SW480 (cell line): ENCODE measurements around the gene ESYT2.

Experiments used
- DNase-seq: peaks from one replicate; pipeline ENCODE4 v3.0.0-alpha.2; 2016; ENCODE audit warnings: low spot score

ESYT2 gene

DNA sequence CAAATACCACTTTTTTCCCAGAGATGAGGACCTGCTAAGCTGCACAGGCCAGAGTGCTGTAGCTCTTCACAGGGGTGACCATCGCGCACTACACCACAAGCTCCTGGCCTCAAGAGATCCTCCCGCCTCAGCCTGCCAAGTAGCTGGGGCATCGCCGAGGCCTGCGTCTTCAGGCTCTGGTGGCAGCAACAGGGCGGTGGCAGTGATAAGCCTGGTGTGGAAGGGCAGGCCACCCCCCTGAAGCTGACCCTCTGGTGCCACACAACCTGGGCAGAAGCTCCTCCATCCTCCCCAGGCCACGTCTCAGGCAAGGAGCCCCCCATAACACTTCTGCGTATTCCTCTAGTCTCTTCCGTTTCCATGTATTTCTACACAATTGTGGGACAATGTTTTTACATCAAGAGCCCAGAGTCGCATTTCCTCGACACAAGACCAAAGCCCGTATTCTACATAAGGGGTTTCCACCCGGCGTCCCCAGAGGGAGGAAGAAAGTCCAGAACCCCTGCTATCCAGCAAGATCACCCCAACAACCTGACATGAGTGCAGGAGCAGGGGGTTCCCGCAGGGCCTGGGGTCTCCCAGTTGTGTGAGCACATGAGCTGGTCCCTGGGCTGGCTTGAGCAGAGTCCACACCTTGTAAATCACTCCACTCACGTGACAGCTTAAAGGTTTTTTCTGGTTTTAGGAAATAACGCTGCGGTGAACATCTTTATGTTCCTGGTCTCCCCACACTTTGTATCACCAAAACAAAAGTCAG lies 87.1 kb downstream of the ESYT2 start:
- DNase-seq, result no peak

DNA sequence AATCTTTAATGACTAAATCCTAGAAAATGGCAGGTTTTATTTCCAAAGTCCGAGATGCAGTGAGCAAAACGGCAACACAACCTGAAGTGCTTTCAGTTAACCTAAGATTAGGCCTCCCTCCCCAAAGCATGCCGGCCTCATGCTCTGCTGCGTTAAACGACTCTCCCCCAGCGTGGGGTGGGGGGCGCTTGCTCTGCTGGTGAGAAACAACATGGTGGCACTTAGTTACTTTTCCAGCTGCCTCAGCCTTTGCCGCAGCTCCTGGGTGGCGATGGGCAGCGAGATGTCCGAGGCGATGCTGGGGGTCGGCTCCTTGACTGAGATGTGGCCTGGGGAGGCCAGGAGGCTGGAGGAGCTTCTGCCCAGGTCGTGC lies 88.0 kb downstream of the ESYT2 start:
- DNase-seq, result no peak

DNA sequence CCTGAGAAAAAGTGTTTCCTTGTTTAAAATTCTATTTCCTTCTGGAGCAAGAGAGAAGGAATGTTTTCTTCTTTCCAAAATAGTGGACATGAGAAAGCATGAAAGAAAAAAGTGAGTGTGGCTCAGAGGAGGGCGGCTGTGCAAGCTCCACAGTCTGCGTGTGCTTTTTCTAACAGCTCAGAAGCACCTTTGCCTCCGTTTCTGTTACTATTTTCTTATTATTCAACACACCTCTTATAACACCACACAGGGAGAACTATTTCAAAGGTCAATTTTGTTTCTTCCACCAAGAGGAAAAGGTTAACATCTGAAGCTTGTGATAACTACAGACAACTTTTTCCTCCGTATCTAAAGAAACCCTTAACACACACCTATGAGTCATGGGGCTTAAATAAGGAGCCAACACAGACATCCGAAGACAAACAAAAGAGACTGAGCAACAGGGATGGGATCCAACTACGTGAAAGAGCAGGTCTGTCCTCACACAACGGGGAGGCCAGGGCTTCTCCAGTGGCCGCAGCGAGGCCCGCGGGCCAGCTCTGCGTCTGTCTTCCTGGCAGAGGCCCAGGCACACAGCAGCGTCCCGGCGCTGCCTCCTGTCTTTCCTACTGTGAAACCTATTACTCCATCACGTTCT lies 88.5 kb downstream of the ESYT2 start:
- no peak for DNase-seq

DNA sequence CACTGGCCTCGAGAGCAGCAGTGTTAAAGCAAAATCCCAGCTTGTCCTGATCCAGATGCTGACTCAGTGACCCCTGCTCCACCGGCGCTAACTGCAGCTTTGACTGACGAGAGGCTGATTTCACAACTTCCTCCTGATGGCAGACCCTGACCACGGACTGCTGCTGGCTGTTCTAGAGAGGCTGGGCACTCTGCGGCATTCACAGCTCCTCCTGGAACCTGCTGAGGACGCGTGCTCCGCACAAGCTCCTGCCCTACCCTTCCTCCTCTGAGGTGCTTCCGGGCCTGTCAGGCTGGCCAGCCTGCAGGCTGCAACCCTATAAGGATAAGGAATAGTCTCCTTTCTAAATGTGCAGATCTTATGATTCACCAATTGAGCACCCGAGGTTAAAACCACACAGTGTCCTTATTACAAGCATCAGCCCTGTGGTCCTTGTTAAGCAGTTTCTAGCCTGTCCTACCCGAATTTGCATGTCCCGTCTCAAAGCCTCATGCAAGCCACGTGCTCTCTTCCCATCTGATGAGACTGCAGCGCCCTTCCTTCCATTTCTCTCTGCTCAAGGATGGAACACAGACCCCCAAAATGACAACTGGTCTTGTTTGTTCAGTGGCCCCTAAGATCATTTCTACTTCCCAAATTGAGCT lies 89.2 kb downstream of the ESYT2 start:
- no peak for DNase-seq

DNA sequence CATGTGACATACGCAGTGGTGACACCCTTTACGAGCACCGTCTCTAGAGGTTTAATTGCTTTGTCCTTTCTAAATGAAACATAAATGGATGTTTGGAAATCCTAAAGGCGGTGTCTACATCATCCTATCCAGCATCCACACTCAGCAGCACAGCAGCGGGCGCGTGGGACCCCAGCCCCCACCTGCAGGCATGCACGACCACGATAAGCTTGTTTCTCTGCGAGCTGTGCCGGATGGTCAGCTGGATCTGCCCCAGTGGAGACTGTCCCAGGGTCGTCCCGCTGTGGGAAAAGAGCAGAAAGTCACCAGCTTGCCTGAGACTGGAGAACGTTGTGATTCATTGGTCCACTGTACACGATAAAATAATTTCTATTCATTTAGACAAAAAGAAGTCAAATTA lies 90.5 kb downstream of the ESYT2 start:
- DNase-seq, result no peak

DNA sequence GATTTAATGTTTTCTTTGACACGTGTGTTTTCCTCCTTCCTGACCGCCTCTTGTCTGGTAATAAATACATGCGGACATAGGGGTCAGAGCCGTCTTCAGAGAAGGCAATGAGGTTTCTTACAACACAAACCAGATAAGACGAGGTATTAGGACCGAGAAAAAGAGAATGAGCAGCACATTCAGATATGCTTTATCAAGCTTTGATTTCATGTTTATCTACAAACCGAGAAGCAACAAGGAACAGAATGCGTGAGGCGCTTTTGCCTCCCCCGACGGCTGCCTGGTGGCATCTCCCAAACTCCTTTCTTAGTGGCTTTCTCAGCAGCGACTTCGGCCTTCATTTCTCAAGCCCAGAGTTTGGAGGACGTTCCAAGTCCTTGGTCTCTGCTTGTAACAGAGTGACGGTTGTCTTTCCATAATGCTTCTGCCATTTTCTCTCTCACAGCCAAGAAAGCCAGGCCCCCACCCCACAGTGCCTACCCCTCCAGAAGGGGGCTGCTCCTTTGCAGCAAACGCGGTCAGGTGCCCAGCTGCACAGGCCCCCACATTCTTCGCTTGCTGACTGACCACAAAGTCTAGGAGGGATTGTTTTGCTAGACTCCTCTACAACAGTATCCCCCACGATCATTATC lies 92.1 kb downstream of the ESYT2 start:
- DNase-seq, result no peak

DNA sequence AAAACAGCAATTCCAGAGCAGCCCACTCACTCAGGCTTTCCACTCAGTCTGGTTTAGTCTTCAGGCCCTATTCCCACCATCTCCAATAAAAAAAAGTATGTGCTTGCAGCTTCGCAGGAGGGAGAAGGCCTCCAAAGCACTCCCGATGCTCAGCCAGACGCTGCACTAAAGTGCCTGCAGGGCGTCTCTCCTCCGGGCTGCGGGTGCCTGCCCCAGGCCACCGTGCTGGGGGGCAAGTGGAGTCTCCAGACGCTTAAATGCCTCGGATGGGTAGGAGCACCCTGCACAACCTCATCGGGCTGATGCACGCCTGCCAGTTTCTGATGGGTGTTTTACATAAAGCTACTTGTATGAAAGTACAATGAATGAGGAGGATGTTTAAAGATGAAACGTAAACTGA lies 93.4 kb downstream of the ESYT2 start:
- no peak for DNase-seq

DNA sequence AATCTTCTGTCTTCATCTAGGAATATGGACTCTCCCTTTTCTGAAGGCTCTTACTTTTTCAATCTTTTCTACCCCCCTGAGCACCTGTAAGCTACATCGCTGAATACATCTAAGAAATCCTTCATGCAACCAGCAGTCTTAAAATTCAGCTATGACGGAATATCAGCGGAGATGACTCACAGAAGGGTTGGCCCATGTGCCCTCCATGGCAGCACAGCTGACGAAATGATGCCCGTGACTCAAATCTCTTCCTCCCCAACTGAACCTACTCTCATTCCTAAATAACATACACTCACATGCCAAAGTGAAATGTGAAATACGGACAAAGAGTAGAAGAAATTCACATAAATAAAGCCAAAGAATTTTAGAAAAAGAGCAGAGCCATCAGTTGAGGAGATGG lies 94.4 kb downstream of the ESYT2 start:
- no peak for DNase-seq

DNA sequence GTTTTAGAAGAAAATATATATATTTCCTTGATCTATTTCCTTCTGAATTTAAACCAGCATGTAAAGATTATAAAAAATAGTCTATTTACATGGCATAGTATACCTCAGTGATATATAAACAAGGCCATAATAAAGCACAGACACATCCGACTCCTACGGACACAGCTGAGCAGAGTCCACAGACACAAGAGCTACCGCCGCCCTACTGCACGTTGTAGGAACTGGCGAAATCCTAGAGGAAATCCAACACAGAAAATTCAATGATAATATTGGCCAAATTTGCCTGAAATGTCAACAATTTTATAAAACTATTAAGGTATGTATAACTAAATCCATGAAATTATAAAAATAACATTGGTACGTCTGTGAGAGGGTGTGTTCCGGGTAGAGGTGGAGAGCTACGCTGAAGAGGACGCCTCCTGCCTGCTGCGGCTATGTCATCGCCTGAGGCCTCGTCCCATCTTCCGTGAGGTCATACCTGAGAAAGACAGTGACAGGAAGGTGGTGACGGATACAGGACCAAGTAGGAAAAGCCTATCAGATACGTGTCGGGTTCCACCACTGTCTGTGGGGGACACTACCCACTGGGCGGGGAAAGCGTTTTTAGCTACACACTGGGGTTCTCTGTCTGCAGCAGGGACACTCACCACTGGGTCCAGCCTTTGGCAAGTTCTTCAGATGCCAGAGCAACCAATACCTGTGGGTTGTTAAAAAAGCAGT lies 95.4 kb downstream of the ESYT2 start:
- no peak for DNase-seq

DNA sequence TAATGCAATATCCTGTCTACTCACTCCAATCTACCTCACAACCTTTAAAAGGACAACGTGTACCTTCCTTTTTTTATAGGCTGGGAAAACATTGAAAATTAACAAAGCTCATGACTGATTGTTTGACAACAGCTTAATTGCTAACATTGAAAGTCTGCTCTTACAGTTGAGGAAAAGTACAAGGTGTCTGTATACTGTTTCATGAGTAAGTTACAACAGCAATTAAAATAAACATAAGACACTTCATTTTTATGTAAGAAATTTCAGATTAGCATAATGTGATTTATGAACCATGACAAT lies 96.1 kb downstream of the ESYT2 start:
- no peak for DNase-seq

DNA sequence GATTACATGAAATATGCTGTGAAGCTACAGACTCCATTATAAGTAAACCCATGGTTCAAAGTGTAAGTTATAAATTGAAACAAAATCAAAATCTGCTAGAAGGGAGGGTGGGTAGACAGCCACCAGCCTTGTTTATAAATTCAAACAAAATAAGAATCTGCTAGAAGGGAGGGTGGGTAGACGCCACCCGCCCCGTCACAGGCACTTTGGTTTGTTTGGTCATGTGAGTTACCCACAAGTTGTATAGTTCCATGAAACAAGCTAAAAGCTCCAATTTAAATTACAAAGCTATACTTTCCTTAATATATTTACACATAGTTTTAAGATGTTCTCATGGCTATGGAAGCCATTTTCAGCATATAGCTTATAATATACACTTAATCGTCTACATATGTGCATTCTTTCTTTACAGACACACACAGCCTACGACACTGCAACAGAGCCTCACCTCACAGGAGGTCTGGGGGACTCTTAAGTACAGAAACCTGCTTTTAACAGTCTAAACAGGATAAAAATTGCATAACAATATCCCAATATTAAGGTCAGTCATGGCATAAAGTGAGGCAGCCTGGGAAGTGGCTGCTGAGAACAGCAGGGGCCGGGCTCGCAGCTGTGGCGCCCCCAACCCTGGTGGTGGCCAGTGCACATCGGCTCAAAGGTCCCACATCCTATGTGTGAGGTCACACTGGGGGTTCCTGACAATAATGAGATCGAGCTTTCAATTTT lies 96.7 kb downstream of the ESYT2 start:
- DNase-seq, result no peak

DNA sequence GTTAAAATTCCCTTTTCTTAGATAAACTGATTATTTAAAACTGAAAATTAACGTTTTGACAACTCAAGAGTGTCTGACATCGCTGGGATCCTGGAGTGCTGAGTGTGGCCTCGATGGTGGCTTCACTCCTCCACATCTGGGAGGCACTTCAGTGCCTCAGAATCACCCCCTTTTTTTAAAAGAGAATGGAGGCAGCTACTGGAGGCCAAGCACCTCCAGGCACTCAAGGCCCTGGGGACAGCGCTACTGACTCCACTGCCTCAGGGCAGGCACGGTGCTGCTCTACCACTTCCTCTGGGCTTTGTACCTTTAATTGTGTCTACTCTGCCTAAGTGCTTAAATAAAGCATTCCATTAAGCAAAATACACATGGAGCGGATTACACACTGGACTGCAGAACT lies 97.5 kb downstream of the ESYT2 start:
- DNase-seq, result no peak

DNA sequence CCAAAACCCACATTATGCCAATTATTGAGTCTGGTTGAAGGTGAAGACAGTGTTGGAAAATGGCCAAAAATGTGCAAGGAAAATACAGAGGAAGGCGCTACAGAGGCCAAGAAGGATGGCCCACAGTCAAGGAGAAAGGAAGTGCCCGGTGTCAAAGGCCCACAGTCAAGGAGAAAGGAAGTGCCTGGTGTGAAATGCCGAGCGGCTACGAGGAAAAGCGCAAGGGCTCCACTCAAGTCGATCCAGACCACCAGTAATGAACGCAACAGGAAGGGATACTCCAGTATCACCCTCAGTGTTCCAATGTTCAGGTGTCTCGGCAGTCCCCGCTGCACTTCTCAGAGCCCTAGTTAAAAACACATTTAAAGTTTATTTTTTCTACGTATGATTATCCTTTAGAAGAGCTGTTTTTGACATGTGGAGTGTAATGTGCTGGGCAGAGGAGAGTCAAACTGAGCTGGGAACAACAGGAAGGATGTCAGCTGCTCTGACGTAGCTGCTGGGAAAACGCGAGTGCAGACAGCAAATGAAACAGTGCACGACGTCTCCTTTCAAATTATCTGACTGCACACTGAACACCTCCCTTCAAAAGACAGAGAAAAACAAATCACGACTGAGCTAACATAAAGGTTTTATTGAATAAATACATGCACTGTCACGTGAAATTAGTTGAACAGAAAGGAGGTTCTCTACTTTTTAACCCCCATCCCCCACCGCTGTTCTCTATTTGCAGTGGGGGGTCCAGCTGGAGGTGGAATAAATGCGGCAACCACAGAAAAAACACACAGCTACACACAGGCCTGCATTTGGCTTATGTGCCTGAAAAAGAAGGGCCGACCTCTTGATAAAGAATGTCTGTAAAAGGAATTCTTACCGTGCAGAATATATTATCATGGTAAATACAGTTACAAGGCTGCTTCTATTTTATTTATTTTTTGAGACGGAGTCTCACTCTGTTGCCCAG lies 98.6 kb downstream of the ESYT2 start:
- no peak for DNase-seq

DNA sequence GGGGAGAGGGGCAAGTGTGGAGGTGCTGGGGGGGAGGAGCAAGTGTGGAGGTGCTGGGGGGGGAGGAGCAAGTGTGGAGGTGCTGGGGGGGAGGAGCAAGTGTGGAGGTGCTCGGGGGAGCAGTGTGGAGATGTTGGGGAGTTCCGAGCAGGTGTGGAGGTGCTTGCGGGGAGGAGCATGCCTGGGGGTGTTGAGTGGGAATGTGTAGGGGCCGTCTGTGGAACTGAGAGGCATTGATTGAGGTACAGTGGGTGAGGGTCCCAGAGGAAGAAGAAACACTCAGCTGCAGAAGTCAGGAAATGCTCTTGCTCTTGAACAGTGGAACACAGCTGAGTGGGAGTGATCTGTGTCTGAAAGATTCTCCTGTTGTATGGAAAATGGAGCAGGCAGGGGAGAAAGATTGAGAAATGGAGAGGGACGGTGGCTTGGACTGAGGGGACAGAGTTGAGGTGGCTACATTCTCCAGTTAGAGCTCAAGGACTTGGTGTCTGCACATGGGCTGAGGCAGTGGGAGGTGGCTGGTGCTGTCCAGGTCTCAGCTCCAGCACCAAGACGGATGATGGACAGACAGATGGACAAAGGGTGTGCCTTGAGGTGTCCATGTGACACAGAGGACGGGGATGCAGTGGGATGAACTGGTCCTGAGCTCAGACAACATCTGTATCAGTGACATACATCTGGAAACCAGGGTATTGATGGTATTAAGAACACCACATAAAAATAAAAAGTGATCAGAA lies 99.5 kb downstream of the ESYT2 start:
- DNase-seq, result no peak

DNA sequence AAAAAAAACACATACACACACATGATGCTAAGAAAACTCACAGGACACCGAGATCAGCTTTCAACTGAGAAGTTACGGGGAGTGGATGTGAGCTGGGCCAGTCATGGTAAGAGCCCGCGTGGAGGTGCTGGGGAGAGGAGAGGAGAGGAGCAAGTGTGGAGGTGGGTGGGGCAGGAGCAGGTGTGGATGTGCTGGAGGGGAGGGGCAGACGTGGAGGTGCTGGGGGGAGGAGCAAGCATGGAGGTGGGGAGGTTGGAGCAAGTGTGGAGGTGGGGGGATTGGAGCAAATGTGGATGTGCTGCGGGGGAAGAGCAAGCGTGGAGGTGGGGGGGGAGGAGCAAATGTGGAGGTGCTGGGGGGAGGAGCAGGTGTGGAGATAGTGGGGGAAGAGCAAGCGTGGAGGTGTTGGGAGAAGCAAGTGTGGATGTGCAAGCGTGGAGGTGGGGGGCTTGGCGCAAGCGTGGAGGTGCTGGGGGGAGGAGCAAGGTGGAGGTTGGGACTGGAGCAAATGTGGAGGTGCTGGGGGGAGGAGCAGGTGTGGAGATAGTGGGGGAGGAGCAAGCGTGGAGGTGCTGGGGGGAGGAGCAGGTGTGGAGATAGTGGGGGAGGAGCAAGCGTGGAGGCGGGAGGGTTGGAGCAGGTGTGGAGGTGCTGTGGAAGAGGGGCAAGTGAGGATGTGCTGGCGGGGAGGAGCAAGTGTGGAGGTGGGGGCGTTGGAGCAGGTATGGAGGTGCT lies 100.2 kb downstream of the ESYT2 start:
- no peak for DNase-seq

DNA sequence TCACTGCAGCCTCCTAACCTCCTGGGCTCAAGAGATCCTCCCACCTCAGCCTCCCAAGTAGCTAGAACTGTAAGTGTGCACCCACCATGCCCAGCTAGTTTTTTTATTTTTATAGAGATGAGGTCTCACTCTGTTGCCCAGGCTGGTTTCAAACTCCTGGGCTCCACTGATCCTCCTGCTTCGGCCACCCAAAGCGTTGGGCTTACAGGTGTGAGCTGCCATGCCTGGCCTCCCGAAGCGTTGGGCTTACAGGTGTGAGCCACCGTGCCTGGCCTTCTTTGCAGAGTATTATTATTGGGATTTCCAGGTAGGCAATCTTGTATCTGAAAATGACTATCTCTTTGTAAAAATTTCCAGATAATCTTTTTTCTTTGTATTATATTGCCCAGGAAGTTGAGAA lies 101.6 kb downstream of the ESYT2 start:
- no peak for DNase-seq

DNA sequence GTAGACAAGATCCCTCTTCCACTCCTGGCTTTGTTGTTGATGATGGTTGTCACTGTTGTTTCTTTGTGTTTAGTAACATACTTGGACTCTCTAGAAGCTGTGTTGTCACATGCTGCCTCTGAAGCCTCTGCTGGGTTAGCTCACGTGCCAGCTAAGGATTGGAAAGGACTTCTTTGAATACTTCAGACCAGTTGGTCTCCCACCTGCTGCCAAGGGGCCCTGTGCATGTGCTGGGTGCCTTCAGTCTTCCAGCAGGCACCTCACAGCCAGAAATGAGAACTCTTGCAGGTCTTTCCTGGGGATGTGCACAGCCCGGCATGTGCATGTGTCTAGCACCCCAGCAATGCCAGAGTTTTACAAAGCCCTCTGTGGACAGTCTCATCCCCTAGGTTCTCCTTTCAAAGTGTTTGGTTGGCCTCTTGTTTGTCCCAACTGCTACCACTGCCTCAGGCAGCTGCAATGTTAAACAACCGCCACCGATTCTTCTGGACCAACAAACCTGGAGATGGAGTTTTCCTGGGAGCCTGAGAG lies 103.0 kb downstream of the ESYT2 start:
- no peak for DNase-seq

DNA sequence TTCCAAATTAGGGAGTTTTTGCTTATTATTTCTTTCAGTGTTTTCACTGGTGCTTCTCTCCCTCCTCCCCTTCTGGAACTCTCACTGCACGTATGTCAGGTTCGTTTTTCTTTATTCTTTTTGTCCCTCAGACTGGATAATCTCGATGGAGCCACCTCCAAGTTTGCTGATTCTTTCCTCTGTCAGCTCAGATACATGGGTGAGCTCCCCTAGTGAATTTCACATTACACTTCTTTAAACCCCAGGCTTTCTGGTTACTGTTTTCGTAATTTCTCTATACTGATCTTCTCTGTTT lies 103.9 kb downstream of the ESYT2 start:
- DNase-seq, result no peak
